22Rv1 (cell line): Measurements from ENCODE around the gene STK17A.
"Not testable (repeated sequence)": the region's sequence is repeated elsewhere in the genome, so short reads cannot be mapped to it uniquely, and the experiment has no call there.

Experiments
- H3K27ac ChIP-seq: fragments of 450-650 bp; 2 replicates; pipeline ENCODE4 v1.5.1; 2017
- CTCF ChIP-seq: fragments of 450-650 bp; IDR thresholded peaks from 2 replicates; pipeline ENCODE4 v1.5.1; 2017; ENCODE audit warnings: mild to moderate bottlenecking
- ZFX ChIP-seq: fragments of 450-650 bp; IDR thresholded peaks from 2 replicates; pipeline ENCODE4 v1.6.1; 2017; ENCODE audit warnings: antibody characterized with exemption, borderline replicate concordance

Gene STK17A

GRCh38 chr7:43569424-43569823 is 13.5 kb upstream of the STK17A start:
- no peak for TF ChIP-seq CTCF
- TF ChIP-seq ZFX, result no peak
- H3K27ac ChIP-seq, result no peak overlapping the region

- no peak overlapping the region for H3K27ac ChIP-seq
- TF ChIP-seq ZFX (no peak), CTCF (no peak)
Observed at GRCh38 chr7:43570688-43571365, 12.1 kb upstream of the STK17A start.

GRCh38 chr7:43572516-43573049 is 10.3 kb upstream of the STK17A start:
- H3K27ac ChIP-seq, result no peak overlapping the region
- TF ChIP-seq ZFX (no peak), CTCF (no peak)

DNA sequence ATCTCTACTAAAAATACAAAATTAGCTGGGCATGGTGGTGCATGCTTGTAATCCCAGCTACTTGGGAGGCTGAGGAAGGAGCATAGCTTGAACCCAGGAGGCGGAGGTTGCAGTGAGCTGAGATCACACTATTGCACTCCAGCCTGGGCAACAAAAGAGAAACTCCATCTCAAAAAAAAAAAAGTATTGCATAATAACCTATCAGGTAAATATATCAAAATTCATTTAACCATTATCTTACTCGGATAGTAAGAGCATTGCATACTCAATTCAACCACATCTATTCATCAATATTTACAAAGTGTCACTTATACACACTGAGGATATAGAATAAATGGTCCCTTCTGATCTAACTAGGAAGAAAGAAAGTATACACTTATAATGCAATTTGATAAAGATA is 9.1 kb upstream of the STK17A start:
- not testable (repeated sequence) for H3K27ac ChIP-seq

- TF ChIP-seq ZFX, result no peak
- TF ChIP-seq CTCF, result no peak
- no peak overlapping the region for H3K27ac ChIP-seq
Observed at GRCh38 chr7:43575506-43575905, 7.4 kb upstream of the STK17A start.

DNA sequence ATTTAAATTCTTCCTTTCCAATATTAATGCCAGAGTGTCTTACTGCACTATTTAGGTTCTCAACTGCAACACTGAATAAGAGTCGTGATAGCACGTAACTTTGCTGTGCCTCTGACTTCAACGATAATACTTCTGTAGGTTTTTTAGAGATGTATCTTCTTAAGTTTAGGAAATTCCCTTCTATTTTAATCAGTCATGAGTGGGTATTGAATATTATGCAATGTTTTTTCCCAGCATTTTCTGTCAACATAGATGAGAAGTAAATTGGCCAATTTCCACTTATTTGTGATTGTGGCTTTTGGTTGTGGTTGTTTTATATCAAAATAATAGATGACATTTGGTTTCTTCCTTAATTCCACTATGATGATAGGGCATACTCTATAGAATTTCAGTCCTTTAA is 6.7 kb upstream of the STK17A start:
- no peak for TF ChIP-seq ZFX
- no peak for TF ChIP-seq CTCF
- H3K27ac ChIP-seq, result no peak overlapping the region

GRCh38 chr7:43577485-43577951 is 5.4 kb upstream of the STK17A start:
- TF ChIP-seq ZFX (no peak), CTCF (no peak)
- H3K27ac ChIP-seq, result no peak overlapping the region
